Measurements from ENCODE around the gene TREH. TPM values are rescaled to one million over a fixed set of nuclear protein-coding genes. Genes with fewer than 3 reads are reported as not detected.
A peak's percentile ranks its signal among the peaks of the same experiment; 100 is the strongest.

The TREH gene
- total and polyA plus RNA-seq, 2 experiments from 2014 or later, result 0.06 TPM; not detected in 1

GRCh38 chr11:118622376-118623268 is 56.8 kb downstream of the TREH start:
- peak overlapping the region; percentile 97 for H3K4me2 ChIP-seq (ENCODE audit: unreplicated experiment)
- H2AFZ ChIP-seq, result no peak overlapping the region
- 4 to 5% methylated on average over 9 of the region's 9 CpGs for WGBS, 2 experiments (ENCODE audit: low coverage in 1 of 2, low lambda C conversion rate in 2 of 2, missing lambda C conversion rate in 2 of 2)

DNA sequence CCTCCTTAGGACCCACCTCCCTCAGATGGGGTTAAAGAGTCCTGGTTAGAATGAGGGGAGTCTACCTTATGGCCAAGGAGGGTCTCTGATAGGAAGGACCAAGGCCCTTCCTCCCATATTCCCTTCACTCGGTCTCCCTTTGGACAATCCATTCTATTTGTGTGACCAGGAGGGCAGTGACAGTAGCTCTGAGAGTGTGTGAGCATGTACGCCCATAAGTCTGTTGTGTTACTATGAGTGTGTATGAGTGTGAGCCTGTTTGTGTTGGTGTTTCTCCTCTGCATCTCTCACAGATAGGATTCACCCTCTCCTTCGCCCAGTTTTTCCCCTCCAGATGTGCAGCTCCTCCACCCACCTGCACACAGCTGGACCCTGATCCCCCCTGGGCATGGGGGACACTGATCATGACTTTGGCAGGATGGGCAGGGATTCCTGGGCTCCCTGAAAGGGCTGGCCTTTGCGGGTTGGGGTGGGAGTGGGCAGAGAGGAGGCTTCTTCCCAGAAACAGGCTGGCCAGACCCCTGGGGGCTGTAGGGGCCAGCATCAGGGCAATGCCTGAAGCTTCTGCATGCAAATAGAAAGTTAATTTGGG is 57.6 kb downstream of the TREH start:
- Histone ChIP-seq H2AFZ (no peak overlapping the region), H3K9ac (peak overlapping the region; percentile 86), H3F3A (ENCODE audit: insufficient read depth) (peaks cover 51% of the 10 kb centered on the region), H3K27ac (peak overlapping the region; percentile 99), H3K9me3 (ENCODE audit: low read depth) (no peaks in the 10 kb centered on the region), H3K4me3 (peak overlapping the region; percentile 78), H3K79me2 (ENCODE audit: insufficient read depth) (peaks cover 65% of the 10 kb centered on the region), H3K9me2 (ENCODE audit: insufficient read depth) (no peaks in the 10 kb centered on the region), H4K20me1 (ENCODE audit: insufficient read depth) (no peaks in the 10 kb centered on the region), H3K27me3 (replicated peaks; ENCODE audit: insufficient read depth) (no peaks in the 10 kb centered on the region), H3K36me3 (ENCODE audit: low read depth) (peaks cover 16% of the 10 kb centered on the region), H3K4me1 (ENCODE audit: insufficient read depth) (peaks cover 71% of the 10 kb centered on the region), H3K4me2 (ENCODE audit: unreplicated experiment) (peak overlapping the region; percentile 97)
- no peak for DNase-seq
- TF ChIP-seq EZH2phosphoT487 (IDR thresholded peaks at IDR 0.05; ENCODE audit: insufficient read depth, low read depth), result no peak
- no peak for TF ChIP-seq EZH2 (IDR thresholded peaks at IDR 0.05; ENCODE audit: insufficient read depth, poor library complexity, severe bottlenecking)
- in situ Hi-C loops (cut with MboI), result no loop called here
- WGBS, 2 experiments (ENCODE audit: low coverage in 1 of 2, low lambda C conversion rate in 2 of 2, missing lambda C conversion rate in 2 of 2), result 4 to 6% methylated on average over 4 of the region's 4 CpGs

More at GRCh38 chr11:118622376-118623268, 56.8 kb downstream of the TREH start:
- Histone ChIP-seq H4K20me1 (ENCODE audit: insufficient read depth) (no peaks in the 10 kb centered on the region), H3F3A (ENCODE audit: insufficient read depth) (peaks cover 44% of the 10 kb centered on the region), H3K9me3 (ENCODE audit: low read depth) (no peaks in the 10 kb centered on the region), H3K27me3 (replicated peaks; ENCODE audit: insufficient read depth) (no peaks in the 10 kb centered on the region), H3K9ac (peak overlapping the region; percentile 86), H3K4me3 (peak overlapping the region; percentile 78), H3K4me1 (ENCODE audit: insufficient read depth) (peaks cover 64% of the 10 kb centered on the region), H3K79me2 (ENCODE audit: insufficient read depth) (peaks cover 73% of the 10 kb centered on the region), H3K36me3 (ENCODE audit: low read depth) (peaks cover 20% of the 10 kb centered on the region; the same call in 1 of the 2 replicates), H3K9me2 (ENCODE audit: insufficient read depth) (no peaks in the 10 kb centered on the region), H3K27ac (peak overlapping the region; percentile 99)
- in situ Hi-C loops (cut with MboI), result no loop called here
- TF ChIP-seq EZH2 (IDR thresholded peaks at IDR 0.05; ENCODE audit: insufficient read depth, poor library complexity, severe bottlenecking), result no peak
- no peak for TF ChIP-seq EZH2phosphoT487 (IDR thresholded peaks at IDR 0.05; ENCODE audit: insufficient read depth, low read depth)
- peak; percentile 96 for DNase-seq

GRCh38 chr11:118621071-118621783 is 58.2 kb downstream of the TREH start:
- no peak overlapping the region for H2AFZ ChIP-seq
- peaks cover 58% of the 10 kb centered on the region for H3F3A ChIP-seq (ENCODE audit: insufficient read depth)
- H3K9ac ChIP-seq, result peak overlapping the region; percentile 86
- no peaks in the 10 kb centered on the region for H3K27me3 ChIP-seq (replicated peaks; ENCODE audit: insufficient read depth)
- no peaks in the 10 kb centered on the region for H3K9me3 ChIP-seq (ENCODE audit: low read depth)
- H3K79me2 ChIP-seq (ENCODE audit: insufficient read depth), result peaks cover 65% of the 10 kb centered on the region
- no peaks in the 10 kb centered on the region for H4K20me1 ChIP-seq (ENCODE audit: insufficient read depth)
- WGBS, 2 experiments (ENCODE audit: low coverage in 1 of 2, low lambda C conversion rate in 2 of 2, missing lambda C conversion rate in 2 of 2), result 3 to 4% methylated on average over 32 to 38 of the region's 38 CpGs
- peak overlapping the region; percentile 99 for H3K27ac ChIP-seq
- peak overlapping the region; percentile 78 for H3K4me3 ChIP-seq
- TF ChIP-seq EZH2phosphoT487 (IDR thresholded peaks at IDR 0.05; ENCODE audit: insufficient read depth, low read depth) (no peak), EZH2 (IDR thresholded peaks at IDR 0.05; ENCODE audit: insufficient read depth, poor library complexity, severe bottlenecking) (no peak)
- no peaks in the 10 kb centered on the region for H3K9me2 ChIP-seq (ENCODE audit: insufficient read depth)
- H3K4me2 ChIP-seq (ENCODE audit: unreplicated experiment), result peak overlapping the region; percentile 97
- DNase-seq, result peak; percentile 91
- H3K4me1 ChIP-seq (ENCODE audit: insufficient read depth), result peaks cover 71% of the 10 kb centered on the region
- in situ Hi-C loops (cut with MboI), result no loop called here
- peaks cover 16% of the 10 kb centered on the region for H3K36me3 ChIP-seq (ENCODE audit: low read depth)

GRCh38 chr11:118620529-118621070 is 58.9 kb downstream of the TREH start:
- peaks cover 65% of the 10 kb centered on the region for H3K79me2 ChIP-seq (ENCODE audit: insufficient read depth)

More at GRCh38 chr11:118620529-118621070, 58.9 kb downstream of the TREH start:
- H3K4me1 ChIP-seq (ENCODE audit: insufficient read depth), result peaks cover 71% of the 10 kb centered on the region
- H3K36me3 ChIP-seq (ENCODE audit: low read depth), result peaks cover 15% of the 10 kb centered on the region
- in situ Hi-C loops (cut with MboI), result no loop called here
- no peaks in the 10 kb centered on the region for H4K20me1 ChIP-seq (ENCODE audit: insufficient read depth)
- H3K9ac ChIP-seq, result peak overlapping the region; percentile 86
- peaks cover 64% of the 10 kb centered on the region for H3F3A ChIP-seq (ENCODE audit: insufficient read depth)
- H3K9me2 ChIP-seq (ENCODE audit: insufficient read depth), result no peaks in the 10 kb centered on the region
- no peaks in the 10 kb centered on the region for H3K9me3 ChIP-seq (ENCODE audit: low read depth)
- H3K4me3 ChIP-seq, result peak overlapping the region; percentile 78
- no peak for DNase-seq
- no peak overlapping the region for H2AFZ ChIP-seq
- peak overlapping the region; percentile 97 for H3K4me2 ChIP-seq (ENCODE audit: unreplicated experiment)
- H3K27ac ChIP-seq, result peak overlapping the region; percentile 99
- TF ChIP-seq EZH2phosphoT487 (IDR thresholded peaks at IDR 0.05; ENCODE audit: insufficient read depth, low read depth) (no peak), EZH2 (IDR thresholded peaks at IDR 0.05; ENCODE audit: insufficient read depth, poor library complexity, severe bottlenecking) (no peak)
- 54 to 58% methylated on average over 7 of the region's 7 CpGs for WGBS, 2 experiments (ENCODE audit: low coverage in 1 of 2, low lambda C conversion rate in 2 of 2, missing lambda C conversion rate in 2 of 2)
- no peaks in the 10 kb centered on the region for H3K27me3 ChIP-seq (replicated peaks; ENCODE audit: insufficient read depth)

Data from GM23248 (cell line).